ENCODE measurements around the gene ZCCHC7. TPM values are rescaled to one million over a fixed set of nuclear protein-coding genes. Genes with fewer than 3 reads are reported as not detected.

Gene ZCCHC7
- total RNA-seq, 2 experiments from 2014 or later: 26.8 to 28.1 TPM

GRCh38 chr9:37325778-37326177 is 205.4 kb downstream of the ZCCHC7 start:
- H3K27me3 Mint-ChIP-seq: no peaks in the 10 kb centered on the region
- intact Hi-C loops (cut with micrococcal nuclease): no loop called here
- no peaks in the 10 kb centered on the region for H3K9me3 Mint-ChIP-seq
- POLR2A ChIA-PET: no interaction called here
- CTCF ChIA-PET: no interaction called here
- no peaks in the 10 kb centered on the region for H3K4me1 Mint-ChIP-seq (ENCODE audit: low read depth)
- H3K27ac Mint-ChIP-seq: no peak overlapping the region
- no peak for DNase-seq
- peaks cover 4% of the 10 kb centered on the region for H3K36me3 Mint-ChIP-seq
- no peak overlapping the region for H3K4me3 Mint-ChIP-seq

GRCh38 chr9:37327553-37327952 is 207.2 kb downstream of the ZCCHC7 start:
- Mint-ChIP-seq H3K9me3 (no peaks in the 10 kb centered on the region), H3K4me1 (ENCODE audit: low read depth) (no peaks in the 10 kb centered on the region), H3K4me3 (no peak overlapping the region), H3K36me3 (peaks cover 4% of the 10 kb centered on the region), H3K27ac (no peak overlapping the region), H3K27me3 (no peaks in the 10 kb centered on the region)
- CTCF ChIA-PET: interaction anchor here (1.7 to 3.5 kb wide), 2 partner anchors 332 to 454 kb away, joined by 8 to 24 read pairs; no protein-coding TSS in a partner anchor
- intact Hi-C loops (cut with micrococcal nuclease): no loop called here
- no peak for DNase-seq
- POLR2A ChIA-PET: no interaction called here

GRCh38 chr9:37328556-37329227 is 208.3 kb downstream of the ZCCHC7 start:
- H3K36me3 Mint-ChIP-seq: peaks cover 4% of the 10 kb centered on the region
- ChIA-PET CTCF (interaction anchor here (1.2 to 3.5 kb wide), 4 partner anchors 33 to 455 kb away, joined by 3 to 24 read pairs (median 6); no protein-coding TSS in a partner anchor), POLR2A (interaction anchor here (1.2 kb wide), 1 partner anchor 33 kb away, joined by 3 read pairs; no protein-coding TSS in a partner anchor)
- no peaks in the 10 kb centered on the region for H3K4me1 Mint-ChIP-seq (ENCODE audit: low read depth)
- intact Hi-C loops (cut with micrococcal nuclease): no loop called here
- H3K4me3 Mint-ChIP-seq: no peak overlapping the region
- no peaks in the 10 kb centered on the region for H3K9me3 Mint-ChIP-seq
- no peak for DNase-seq
- no peak overlapping the region for H3K27ac Mint-ChIP-seq
- no peaks in the 10 kb centered on the region for H3K27me3 Mint-ChIP-seq

GRCh38 chr9:37329576-37329975 is 209.2 kb downstream of the ZCCHC7 start:
- Mint-ChIP-seq H3K36me3 (no peaks in the 10 kb centered on the region), H3K9me3 (no peaks in the 10 kb centered on the region), H3K27me3 (no peaks in the 10 kb centered on the region), H3K27ac (no peak overlapping the region), H3K4me3 (no peak overlapping the region), H3K4me1 (ENCODE audit: low read depth) (no peaks in the 10 kb centered on the region)
- intact Hi-C loops (cut with micrococcal nuclease): no loop called here
- CTCF ChIA-PET: interaction anchor here (0.6 to 3.5 kb wide), 7 partner anchors 26 to 481 kb away, joined by 3 to 24 read pairs (median 3); no protein-coding TSS in a partner anchor
- DNase-seq: no peak
- POLR2A ChIA-PET: interaction anchor here (1.2 kb wide), 1 partner anchor 34 kb away, joined by 3 read pairs; no protein-coding TSS in a partner anchor

- no peaks in the 10 kb centered on the region for H3K9me3 Mint-ChIP-seq
- DNase-seq: no peak
- POLR2A ChIA-PET: no interaction called here
- H3K27ac Mint-ChIP-seq: no peak overlapping the region
- no peaks in the 10 kb centered on the region for H3K4me1 Mint-ChIP-seq (ENCODE audit: low read depth)
- no peaks in the 10 kb centered on the region for H3K27me3 Mint-ChIP-seq
- intact Hi-C loops (cut with micrococcal nuclease): loop anchor here (10.0 kb wide), 1 partner anchor 337 kb away; no protein-coding TSS in a partner anchor
- no peak overlapping the region for H3K4me3 Mint-ChIP-seq
- no peaks in the 10 kb centered on the region for H3K36me3 Mint-ChIP-seq
- CTCF ChIA-PET: no interaction called here
Observed at GRCh38 chr9:37331871-37332270, 211.5 kb downstream of the ZCCHC7 start.

- no peak for DNase-seq
- CTCF ChIA-PET: no interaction called here
- intact Hi-C loops (cut with micrococcal nuclease): loop anchor here (10.0 kb wide), 1 partner anchor 338 kb away; no protein-coding TSS in a partner anchor
- Mint-ChIP-seq H3K27me3 (no peaks in the 10 kb centered on the region), H3K9me3 (no peaks in the 10 kb centered on the region), H3K27ac (no peak overlapping the region), H3K36me3 (no peaks in the 10 kb centered on the region), H3K4me1 (ENCODE audit: low read depth) (no peaks in the 10 kb centered on the region), H3K4me3 (no peak overlapping the region)
- POLR2A ChIA-PET: no interaction called here
Observed at GRCh38 chr9:37332578-37332977, 212.2 kb downstream of the ZCCHC7 start.

- POLR2A ChIA-PET: no interaction called here
- Mint-ChIP-seq H3K27me3 (no peaks in the 10 kb centered on the region), H3K27ac (no peak overlapping the region), H3K4me1 (ENCODE audit: low read depth) (no peaks in the 10 kb centered on the region), H3K36me3 (no peaks in the 10 kb centered on the region), H3K9me3 (no peaks in the 10 kb centered on the region), H3K4me3 (no peak overlapping the region)
- DNase-seq: no peak
- intact Hi-C loops (cut with micrococcal nuclease): loop anchor here (10.0 kb wide), 1 partner anchor 338 kb away; no protein-coding TSS in a partner anchor
- CTCF ChIA-PET: no interaction called here
Observed at GRCh38 chr9:37333288-37333687, 212.9 kb downstream of the ZCCHC7 start.

GRCh38 chr9:37335238-37335637 is 214.9 kb downstream of the ZCCHC7 start:
- DNase-seq: no peak
- CTCF ChIA-PET: interaction anchor here (1.0 kb wide), 1 partner anchor 340 kb away, joined by 4 read pairs; no protein-coding TSS in a partner anchor
- H3K9me3 Mint-ChIP-seq: no peaks in the 10 kb centered on the region
- no peaks in the 10 kb centered on the region for H3K4me1 Mint-ChIP-seq (ENCODE audit: low read depth)
- no peaks in the 10 kb centered on the region for H3K36me3 Mint-ChIP-seq
- no peak overlapping the region for H3K27ac Mint-ChIP-seq
- no peaks in the 10 kb centered on the region for H3K27me3 Mint-ChIP-seq
- intact Hi-C loops (cut with micrococcal nuclease): loop anchor here (10.0 kb wide), 1 partner anchor 340 kb away; no protein-coding TSS in a partner anchor
- POLR2A ChIA-PET: no interaction called here
- no peak overlapping the region for H3K4me3 Mint-ChIP-seq

- H3K9me3 Mint-ChIP-seq: no peaks in the 10 kb centered on the region
- CTCF ChIA-PET: no interaction called here
- H3K27me3 Mint-ChIP-seq: no peaks in the 10 kb centered on the region
- H3K36me3 Mint-ChIP-seq: no peaks in the 10 kb centered on the region
- H3K4me1 Mint-ChIP-seq (ENCODE audit: low read depth): no peaks in the 10 kb centered on the region
- DNase-seq: no peak
- intact Hi-C loops (cut with micrococcal nuclease): loop anchor here (10.0 kb wide), 1 partner anchor 341 kb away; no protein-coding TSS in a partner anchor
- POLR2A ChIA-PET: no interaction called here
- no peak overlapping the region for H3K4me3 Mint-ChIP-seq
- H3K27ac Mint-ChIP-seq: no peak overlapping the region
Observed at GRCh38 chr9:37336150-37336549, 215.8 kb downstream of the ZCCHC7 start.

GRCh38 chr9:37337301-37337890 is 217.0 kb downstream of the ZCCHC7 start:
- CTCF ChIA-PET: interaction anchor here (0.6 kb wide), 1 partner anchor 132 kb away, joined by 3 read pairs; no protein-coding TSS in a partner anchor
- intact Hi-C loops (cut with micrococcal nuclease): loop anchor here (10.0 kb wide), 1 partner anchor 343 kb away; no protein-coding TSS in a partner anchor
- no peaks in the 10 kb centered on the region for H3K27me3 Mint-ChIP-seq
- no peak for DNase-seq
- no peak overlapping the region for H3K27ac Mint-ChIP-seq
- no peak overlapping the region for H3K4me3 Mint-ChIP-seq
- H3K36me3 Mint-ChIP-seq: no peaks in the 10 kb centered on the region
- H3K9me3 Mint-ChIP-seq: no peaks in the 10 kb centered on the region
- POLR2A ChIA-PET: no interaction called here
- H3K4me1 Mint-ChIP-seq (ENCODE audit: low read depth): no peaks in the 10 kb centered on the region

GRCh38 chr9:37338218-37338617 is 217.8 kb downstream of the ZCCHC7 start:
- CTCF ChIA-PET: no interaction called here
- H3K27ac Mint-ChIP-seq: no peak overlapping the region
- intact Hi-C loops (cut with micrococcal nuclease): loop anchor here (10.0 kb wide), 1 partner anchor 343 kb away; no protein-coding TSS in a partner anchor

GRCh38 chr9:37339923-37340322 is 219.5 kb downstream of the ZCCHC7 start:
- Mint-ChIP-seq H3K27ac (no peak overlapping the region), H3K27me3 (no peaks in the 10 kb centered on the region), H3K9me3 (no peaks in the 10 kb centered on the region), H3K4me3 (no peak overlapping the region), H3K36me3 (no peaks in the 10 kb centered on the region), H3K4me1 (ENCODE audit: low read depth) (no peaks in the 10 kb centered on the region)
- CTCF ChIA-PET: interaction anchor here (0.8 kb wide), 1 partner anchor 148 kb away, joined by 3 read pairs; no protein-coding TSS in a partner anchor
- POLR2A ChIA-PET: no interaction called here
- DNase-seq: no peak
- intact Hi-C loops (cut with micrococcal nuclease): loop anchor here (10.0 kb wide), 1 partner anchor 345 kb away; no protein-coding TSS in a partner anchor

More at GRCh38 chr9:37338218-37338617, 217.8 kb downstream of the ZCCHC7 start:
- Mint-ChIP-seq H3K4me3 (no peak overlapping the region), H3K9me3 (no peaks in the 10 kb centered on the region), H3K27me3 (no peaks in the 10 kb centered on the region), H3K36me3 (no peaks in the 10 kb centered on the region), H3K4me1 (ENCODE audit: low read depth) (no peaks in the 10 kb centered on the region)
- POLR2A ChIA-PET: no interaction called here
- no peak for DNase-seq

All from activated CD4-positive, alpha-beta memory T cell treated with anti-CD3 and anti-CD28 coated beads for 36 hours (primary cell).